Kidney epithelial cell (primary cell): Measurements from ENCODE around the gene PUM2. TPM values are rescaled to one million over a fixed set of nuclear protein-coding genes. Genes with fewer than 3 reads are reported as not detected.
"Not testable (repeated sequence)": the region's sequence is repeated elsewhere in the genome, so short reads cannot be mapped to it uniquely, and the experiment has no call there.

Source experiments
- DNase-seq: peaks from one replicate; pipeline ENCODE4 v3.0.0-alpha.2; 2010; ENCODE audit warnings: low read depth
- H3K27me3 ChIP-seq: 2 replicates; pipeline ENCODE4 v1.6.0; 2011; ENCODE audit warnings: low read length; ENCODE audit not compliant: control insufficient read depth, insufficient read depth
- H3K36me3 ChIP-seq: 2 replicates; pipeline ENCODE4 v1.5.1; 2011; ENCODE audit warnings: low read length; ENCODE audit not compliant: control insufficient read depth, insufficient read depth
- H3K4me3 ChIP-seq: 2 replicates; pipeline ENCODE4 v1.5.1; 2011; ENCODE audit warnings: low read depth, mild to moderate bottlenecking, control low read depth, low read length
- total RNA-seq: library from RNA; depleted of rRNA; stranded (reverse); fragments of >200 nt; gene quantifications from 2 replicates; pipeline ENCODE4 v1.2.3, GENCODE V29; 2015
- TF ChIP-seq, protein P1 (sequence below): IDR thresholded peaks from 2 replicates; pipeline ENCODE4 v1.5.1; 2011; ENCODE audit warnings: mild to moderate bottlenecking, moderate library complexity, low read length, control low read depth, inconsistent platforms; ENCODE audit not compliant: insufficient read depth, poor library complexity, severe bottlenecking

The PUM2 gene
- total RNA-seq, 1 donor from 2014 or later = 44.2 TPM

DNA sequence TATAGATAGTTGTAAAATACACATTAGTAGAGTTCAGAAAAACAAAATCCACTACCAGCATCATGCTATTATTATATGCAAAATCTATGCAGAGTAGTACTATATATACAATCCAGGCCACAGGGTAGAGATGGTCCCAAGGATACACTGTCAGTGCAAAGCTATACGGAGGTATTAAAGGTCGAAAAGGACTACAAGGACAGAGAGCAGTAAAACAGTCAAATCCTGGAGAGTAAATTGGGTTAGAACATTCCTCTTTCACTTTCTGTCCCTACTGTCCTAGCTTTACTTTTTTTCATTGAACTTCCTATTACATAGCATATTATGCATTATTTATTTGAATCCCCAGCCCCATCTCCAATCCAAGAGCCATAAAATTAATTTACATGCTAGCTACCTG is 86.0 kb downstream of the PUM2 start:
- TF ChIP-seq, protein P1, sequence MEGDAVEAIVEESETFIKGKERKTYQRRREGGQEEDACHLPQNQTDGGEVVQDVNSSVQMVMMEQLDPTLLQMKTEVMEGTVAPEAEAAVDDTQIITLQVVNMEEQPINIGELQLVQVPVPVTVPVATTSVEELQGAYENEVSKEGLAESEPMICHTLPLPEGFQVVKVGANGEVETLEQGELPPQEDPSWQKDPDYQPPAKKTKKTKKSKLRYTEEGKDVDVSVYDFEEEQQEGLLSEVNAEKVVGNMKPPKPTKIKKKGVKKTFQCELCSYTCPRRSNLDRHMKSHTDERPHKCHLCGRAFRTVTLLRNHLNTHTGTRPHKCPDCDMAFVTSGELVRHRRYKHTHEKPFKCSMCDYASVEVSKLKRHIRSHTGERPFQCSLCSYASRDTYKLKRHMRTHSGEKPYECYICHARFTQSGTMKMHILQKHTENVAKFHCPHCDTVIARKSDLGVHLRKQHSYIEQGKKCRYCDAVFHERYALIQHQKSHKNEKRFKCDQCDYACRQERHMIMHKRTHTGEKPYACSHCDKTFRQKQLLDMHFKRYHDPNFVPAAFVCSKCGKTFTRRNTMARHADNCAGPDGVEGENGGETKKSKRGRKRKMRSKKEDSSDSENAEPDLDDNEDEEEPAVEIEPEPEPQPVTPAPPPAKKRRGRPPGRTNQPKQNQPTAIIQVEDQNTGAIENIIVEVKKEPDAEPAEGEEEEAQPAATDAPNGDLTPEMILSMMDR = no peak
- Histone ChIP-seq H3K36me3 (no peaks in the 10 kb centered on the region), H3K27me3 (no peaks in the 10 kb centered on the region), H3K4me3 (no peak overlapping the region)
- DNase-seq = no peak

DNA sequence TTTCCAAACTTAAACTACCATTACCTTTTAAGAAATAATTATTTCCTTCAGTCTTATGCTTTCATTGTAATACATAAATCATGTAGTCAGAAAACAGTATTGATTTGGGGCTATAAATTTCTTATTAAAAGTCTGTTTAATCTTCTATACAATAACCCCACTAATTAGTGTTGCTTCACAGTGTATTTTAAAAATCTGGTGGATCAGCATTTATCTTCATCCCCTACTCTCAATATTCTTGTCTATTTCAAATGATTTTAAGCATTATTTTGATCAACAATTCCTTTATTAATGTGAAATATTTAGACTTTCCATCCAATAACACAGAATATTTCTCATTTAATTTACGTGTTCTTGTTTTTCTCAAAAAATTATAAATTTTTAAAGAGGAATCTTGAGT is 93.2 kb downstream of the PUM2 start:
- H3K27me3 ChIP-seq = no peaks in the 10 kb centered on the region
- DNase-seq = no peak
- H3K36me3 ChIP-seq = no peaks in the 10 kb centered on the region
- TF ChIP-seq, protein P1 = no peak
- H3K4me3 ChIP-seq = no peak overlapping the region

DNA sequence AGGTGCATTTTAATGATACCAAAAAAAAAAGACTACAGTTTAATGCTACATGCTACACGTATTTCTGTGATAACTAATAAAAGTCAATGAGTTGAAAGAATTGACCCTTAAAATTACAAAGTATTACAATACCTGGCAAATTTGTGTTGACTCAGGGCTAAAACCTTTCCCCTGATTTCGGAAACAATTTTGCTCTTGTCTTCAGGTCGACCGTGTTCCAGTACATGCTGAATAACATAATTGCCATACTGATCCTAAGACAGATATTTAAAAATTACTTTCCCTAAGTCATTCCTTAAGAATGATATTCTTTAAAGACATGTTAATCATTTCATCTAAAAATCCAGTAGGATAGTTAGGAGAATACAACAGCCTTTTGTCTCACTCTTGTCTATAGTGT is 95.9 kb downstream of the PUM2 start:
- Histone ChIP-seq H3K36me3 (no peaks in the 10 kb centered on the region), H3K4me3 (no peak overlapping the region), H3K27me3 (no peaks in the 10 kb centered on the region)
- TF ChIP-seq, protein P1 = no peak
- no peak for DNase-seq

DNA sequence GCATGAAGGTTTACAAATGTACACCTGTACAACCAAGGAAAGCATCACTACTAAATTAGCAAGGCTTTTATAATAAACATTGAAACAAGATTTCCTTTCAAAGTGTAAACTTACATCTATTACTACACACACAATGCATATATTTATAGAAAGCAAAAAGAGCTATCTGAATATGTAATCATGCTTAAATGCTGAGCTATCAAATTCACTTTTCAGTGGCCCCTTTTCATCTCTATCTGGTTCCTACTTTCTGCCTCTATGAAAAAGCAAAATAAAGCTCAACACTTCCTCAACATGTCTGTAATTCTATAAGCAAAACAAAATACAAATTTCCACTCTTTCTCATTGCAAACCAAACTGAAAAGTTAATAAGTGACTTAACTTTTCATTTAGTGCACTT is 100.2 kb downstream of the PUM2 start:
- no peak for DNase-seq
- no peaks in the 10 kb centered on the region for H3K36me3 ChIP-seq

DNA sequence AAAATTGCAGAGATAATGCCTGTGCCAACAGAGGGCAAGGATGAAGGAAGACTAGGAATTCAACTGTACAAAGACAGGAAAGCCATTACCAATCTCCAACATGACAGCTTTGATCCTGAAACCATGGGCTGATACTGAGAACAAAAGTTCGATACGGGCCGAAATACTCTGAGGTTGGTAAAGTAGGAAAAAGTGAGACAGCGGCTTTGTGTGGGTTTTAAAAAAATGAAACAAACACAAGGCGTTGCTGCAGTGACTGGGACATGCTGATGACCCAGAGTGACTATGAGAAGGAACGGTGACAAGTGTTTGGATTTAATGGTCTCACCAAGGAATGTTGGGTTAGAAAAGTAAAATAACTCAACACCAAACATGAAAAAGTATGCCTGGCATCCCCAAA is 101.5 kb downstream of the PUM2 start:
- Histone ChIP-seq H3K4me3 (no peak overlapping the region), H3K27me3 (no peaks in the 10 kb centered on the region), H3K36me3 (no peaks in the 10 kb centered on the region)
- no peak for DNase-seq
- TF ChIP-seq, protein P1 = no peak

More for the DNA sequence above, 100.2 kb downstream of the PUM2 start:
- no peak overlapping the region for H3K4me3 ChIP-seq
- no peaks in the 10 kb centered on the region for H3K27me3 ChIP-seq
- TF ChIP-seq, protein P1 = no peak

DNA sequence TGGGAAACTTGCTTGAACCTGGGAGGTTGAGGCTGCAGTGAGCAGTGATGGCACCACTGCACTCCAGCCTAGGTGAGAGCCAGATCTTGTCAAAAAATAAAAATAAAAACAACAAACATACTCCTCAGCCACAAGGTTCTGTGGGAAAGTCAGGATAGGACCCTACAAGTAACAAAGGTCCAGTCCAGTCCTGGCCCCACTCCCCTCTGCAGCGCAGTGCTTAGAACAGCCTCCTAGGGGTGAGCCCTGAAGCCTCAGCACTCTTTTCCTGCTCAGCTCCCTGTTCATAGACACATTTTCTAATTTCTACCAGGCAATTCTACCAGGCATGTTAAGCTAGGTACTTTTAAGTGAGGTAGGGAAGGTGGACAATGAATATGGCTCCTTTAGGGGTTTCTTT is 103.6 kb downstream of the PUM2 start:
- TF ChIP-seq, protein P1 = no peak
- Histone ChIP-seq H3K27me3 (no peaks in the 10 kb centered on the region), H3K36me3 (no peaks in the 10 kb centered on the region), H3K4me3 (no peak overlapping the region)
- no peak for DNase-seq

DNA sequence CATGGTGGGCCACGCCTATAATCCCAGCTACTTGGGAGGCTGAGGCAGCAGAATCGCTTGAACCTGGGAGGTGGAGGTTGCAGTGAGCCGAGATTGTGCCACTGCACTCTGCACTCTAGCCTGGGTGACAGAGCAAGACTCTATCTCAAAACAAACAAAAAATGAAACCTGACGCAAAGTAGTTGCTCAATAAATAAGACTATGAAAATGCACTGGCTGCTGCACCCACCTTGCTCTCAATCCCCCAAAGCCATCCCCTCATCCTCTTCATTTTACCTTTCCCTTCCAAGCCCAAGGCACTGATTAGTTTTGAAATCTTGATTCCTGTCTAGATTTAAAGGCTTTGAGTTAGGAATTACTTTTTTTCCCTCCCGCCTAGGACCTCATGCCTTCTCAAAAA is 107.0 kb downstream of the PUM2 start:
- not testable (repeated sequence) for H3K27me3 ChIP-seq, H3K36me3 ChIP-seq, H3K4me3 ChIP-seq, DNase-seq
